Right cardiac atrium (tissue), 5 donors: ENCODE results near the gene FREM2. TPM values are rescaled to one million over a fixed set of nuclear protein-coding genes. Genes with fewer than 3 reads are reported as not detected.

Experiments used
- ATAC-seq, 2 donors: fragments of 200-7000 bp; cut with Tn5 transposase; one replicate each; pipeline versions ENCODE4 v1.8.0 to v1.9.1; 2020; ENCODE audit warnings: moderate library complexity in 2 of 2, mild to moderate bottlenecking in 1 of 2
- DNase-seq, 3 donors: peaks; one replicate each; pipeline ENCODE4 v3.0.0-alpha.2; 2020
- H3K27ac ChIP-seq: one replicate; pipeline ENCODE4 v1.5.1; 2013; ENCODE audit warnings: mild to moderate bottlenecking, low read length, control low read depth, moderate library complexity
- H3K27me3 ChIP-seq: one replicate; pipeline ENCODE4 v1.6.1; 2013; ENCODE audit not compliant: control insufficient read depth, insufficient read depth
- H3K4me1 ChIP-seq: one replicate; pipeline ENCODE4 v1.6.1; 2013; ENCODE audit warnings: low read length; ENCODE audit not compliant: control insufficient read depth, insufficient read depth
- H3K4me3 ChIP-seq: one replicate; pipeline ENCODE4 v1.5.1; 2013; ENCODE audit warnings: low read length, control low read depth
- H3K9me3 ChIP-seq: one replicate; pipeline ENCODE4 v1.6.1; 2013; ENCODE audit warnings: low read length; ENCODE audit not compliant: control insufficient read depth
- WGBS: extraction: QIAGEN DNeasy Blood & Tissue Kit; methylation state at CpG from one replicate; pipeline ENCODE4 v1.1.7; 2013; 5-methylcytosine and 5-hydroxymethylcytosine counted together
- intact Hi-C, 4 donors: fragments of 100-400 bp; cut with DNase I; formaldehyde crosslinking; loops; one replicate each; pipeline versions ENCODE4 v1.11.0 to v1.14.0; 2022 to 2023
- polyA plus RNA-seq: library from polyadenylated mRNA; stranded (reverse); fragments of 200-250 nt; gene quantifications from one replicate; pipeline ENCODE4 v1.2.3, GENCODE V29; 2013
- total RNA-seq, 4 donors: library from RNA; stranded (reverse); fragmentation: NEBNext Ultra II Directional; extraction: Animal tissue kit (Norgen Biotek cat#: 25700); gene quantifications; one replicate each; pipeline ENCODE4 v1.2.1, GENCODE V29; 2021
- donor health status: healthy with polysubstance abuse.
- donor health status: DM: no; HTN: yes; CAD: no.
- donor health status: DM: no; HTN: no; CAD: no.
- donor health status: DM: no; HTN: yes; CAD: no; lungs with severe emphysema.
- donor health status: DM: yes; HTN: yes; CAD: no.

The FREM2 gene
- total and polyA plus RNA-seq, 5 donors: under 0.01 to 0.03 (median 0.03) TPM; not detected in 1

DNA sequence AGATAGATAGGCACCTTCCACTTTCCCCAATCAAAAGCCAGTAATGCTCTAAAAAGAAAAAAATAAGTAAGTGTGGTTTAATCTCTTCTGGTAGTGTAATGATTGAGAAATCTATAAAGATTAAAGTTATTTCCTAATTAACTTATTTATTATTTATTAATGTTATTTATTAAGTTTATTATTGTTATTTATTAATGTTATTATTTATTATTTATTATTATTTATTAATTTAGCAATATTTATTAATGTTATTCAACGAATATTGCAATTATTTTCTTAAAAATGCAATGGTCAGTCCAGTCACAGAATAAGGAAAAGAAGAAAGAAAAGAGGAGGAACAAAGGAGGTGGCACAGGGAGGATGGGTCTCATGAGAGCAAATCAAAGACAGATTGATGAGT lies 100.7 kb downstream of the FREM2 start:
- intact Hi-C loops: no loop called here
- no peaks in the 10 kb centered on the region for H3K27me3 ChIP-seq
- no peak overlapping the region for H3K27ac ChIP-seq
- H3K9me3 ChIP-seq: no peaks in the 10 kb centered on the region
- no peaks in the 10 kb centered on the region for H3K4me1 ChIP-seq
- H3K4me3 ChIP-seq: no peak overlapping the region
- no peak for ATAC-seq
- 75% methylated on average over 1 of the region's 1 CpG for WGBS
- DNase-seq: no peak

DNA sequence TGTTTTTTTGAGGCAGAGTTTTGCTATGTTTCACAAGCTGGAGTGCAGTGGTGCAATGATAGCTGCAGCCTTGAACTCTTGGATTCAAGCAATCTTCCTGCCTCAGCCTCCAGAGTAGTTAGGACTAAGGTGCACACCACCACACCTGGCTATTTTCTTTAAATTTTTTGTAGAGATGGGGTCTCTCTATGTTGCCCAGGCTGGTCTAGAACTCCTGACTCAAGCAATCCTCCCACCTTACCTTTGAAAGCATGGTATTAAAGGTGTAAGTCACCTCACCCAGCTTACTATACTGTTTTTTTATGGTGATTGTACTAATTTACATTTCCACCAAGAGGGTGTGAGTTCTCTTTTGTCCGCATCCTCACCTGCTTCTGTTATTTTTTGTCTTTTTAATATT lies 110.0 kb downstream of the FREM2 start:
- no peak for ATAC-seq
- WGBS: 100% methylated on average over 1 of the region's 1 CpG

DNA sequence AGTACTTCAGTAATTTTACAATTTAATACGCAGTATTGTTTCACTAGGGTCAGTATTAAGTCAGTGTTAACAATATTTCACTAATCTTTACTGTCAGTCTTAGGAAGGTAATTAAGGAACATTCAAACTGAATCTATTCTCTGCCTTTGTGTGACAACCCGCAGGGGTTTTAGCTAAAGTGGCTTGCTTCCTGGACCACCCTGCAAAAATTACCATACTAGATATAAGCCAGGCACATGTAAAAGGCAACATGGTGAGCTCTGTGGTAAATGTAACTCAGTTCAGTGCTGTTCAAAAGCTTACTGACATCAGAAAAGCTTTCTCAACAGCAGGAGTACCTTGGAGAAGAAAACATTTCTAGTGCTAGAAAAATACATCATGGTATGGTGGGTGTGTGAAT lies 116.7 kb downstream of the FREM2 start:
- WGBS: 71% methylated on average over 2 of the region's 2 CpGs
- intact Hi-C loops: no loop called here
- no peak for ATAC-seq

More for the DNA sequence above, 110.0 kb downstream of the FREM2 start:
- H3K9me3 ChIP-seq: no peaks in the 10 kb centered on the region
- no peak for DNase-seq
- no peaks in the 10 kb centered on the region for H3K27me3 ChIP-seq
- H3K27ac ChIP-seq: no peak overlapping the region
- H3K4me1 ChIP-seq: no peaks in the 10 kb centered on the region
- intact Hi-C loops: no loop called here
- H3K4me3 ChIP-seq: no peak overlapping the region

DNA sequence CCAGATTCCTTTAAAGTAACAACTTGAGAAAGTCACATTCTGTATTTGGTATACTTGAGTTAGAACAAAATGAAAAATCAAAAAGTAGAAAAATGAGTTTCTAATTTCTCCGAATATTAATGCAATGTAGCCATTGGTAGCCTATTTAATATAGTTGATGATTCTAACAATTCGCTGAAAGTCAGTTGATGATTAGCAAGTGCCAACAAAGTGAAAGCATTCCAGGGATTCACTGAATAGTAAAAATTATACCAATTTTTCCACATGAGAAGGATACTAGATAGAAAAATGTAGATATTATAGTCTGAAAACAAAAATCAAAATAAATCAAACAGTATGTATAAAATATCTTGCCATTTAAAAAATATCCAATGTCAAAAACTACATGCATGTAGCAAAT lies 117.2 kb downstream of the FREM2 start:
- DNase-seq (no peak), ATAC-seq (no peak)
- 85% methylated on average over 2 of the region's 2 CpGs for WGBS
- H3K4me3 ChIP-seq: no peak overlapping the region
- intact Hi-C loops: no loop called here
- H3K27me3 ChIP-seq: no peaks in the 10 kb centered on the region
- H3K9me3 ChIP-seq: no peaks in the 10 kb centered on the region
- H3K27ac ChIP-seq: no peak overlapping the region
- H3K4me1 ChIP-seq: no peaks in the 10 kb centered on the region

More for the DNA sequence above, 116.7 kb downstream of the FREM2 start:
- H3K27ac ChIP-seq: no peak overlapping the region
- DNase-seq: no peak
- H3K4me3 ChIP-seq: no peak overlapping the region
- H3K9me3 ChIP-seq: no peaks in the 10 kb centered on the region
- no peaks in the 10 kb centered on the region for H3K4me1 ChIP-seq
- no peaks in the 10 kb centered on the region for H3K27me3 ChIP-seq

DNA sequence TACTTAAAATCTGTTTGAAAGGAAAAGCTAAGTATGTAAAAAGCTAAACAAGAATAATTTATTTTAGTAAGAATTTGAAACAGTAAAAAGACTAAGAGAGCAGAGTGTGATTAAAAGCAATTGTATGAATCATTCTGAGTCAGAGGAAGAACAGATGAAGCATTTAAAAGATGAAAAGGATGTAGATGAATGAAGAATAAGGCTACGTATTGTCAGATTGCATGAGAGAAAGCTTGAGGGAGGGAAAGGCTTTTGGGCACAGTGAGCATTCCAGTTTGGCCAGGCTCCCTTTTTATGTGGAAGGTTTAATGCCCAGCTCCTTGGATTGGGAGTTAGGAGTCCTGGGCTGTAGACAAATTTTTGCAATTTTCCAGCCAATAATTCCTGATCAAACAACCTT lies 117.7 kb downstream of the FREM2 start:
- Histone ChIP-seq H3K4me3 (no peak overlapping the region), H3K27me3 (no peaks in the 10 kb centered on the region), H3K4me1 (no peaks in the 10 kb centered on the region), H3K9me3 (no peaks in the 10 kb centered on the region), H3K27ac (no peak overlapping the region)
- intact Hi-C loops: no loop called here
- 76% methylated on average over 1 of the region's 1 CpG for WGBS
- DNase-seq (no peak), ATAC-seq (no peak)

DNA sequence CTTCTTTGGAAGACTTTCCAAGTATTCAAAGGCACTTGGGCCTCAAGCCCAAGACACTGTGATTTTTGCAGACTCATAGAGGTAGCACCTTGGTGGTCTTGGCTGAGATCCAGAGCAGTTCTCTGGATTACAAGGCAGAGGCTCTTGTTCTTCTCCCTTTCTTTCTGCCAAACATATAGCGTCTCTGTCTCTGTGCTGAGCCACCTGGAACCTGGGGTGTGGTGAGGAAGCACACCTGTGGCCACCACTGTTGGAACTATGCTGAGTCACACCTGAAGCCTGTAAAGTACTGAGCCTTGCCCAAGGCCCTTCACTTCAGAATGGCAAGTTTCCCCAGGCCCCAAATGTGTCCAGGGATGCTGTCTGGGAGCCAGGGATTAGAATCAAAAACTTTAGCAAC lies 127.5 kb downstream of the FREM2 start:
- intact Hi-C loops: no loop called here
- Histone ChIP-seq H3K9me3 (no peaks in the 10 kb centered on the region), H3K27me3 (no peaks in the 10 kb centered on the region), H3K4me1 (no peaks in the 10 kb centered on the region), H3K27ac (no peak overlapping the region), H3K4me3 (no peak overlapping the region)
- DNase-seq (no peak), ATAC-seq (no peak)
- WGBS: 76% methylated on average over 1 of the region's 1 CpG

DNA sequence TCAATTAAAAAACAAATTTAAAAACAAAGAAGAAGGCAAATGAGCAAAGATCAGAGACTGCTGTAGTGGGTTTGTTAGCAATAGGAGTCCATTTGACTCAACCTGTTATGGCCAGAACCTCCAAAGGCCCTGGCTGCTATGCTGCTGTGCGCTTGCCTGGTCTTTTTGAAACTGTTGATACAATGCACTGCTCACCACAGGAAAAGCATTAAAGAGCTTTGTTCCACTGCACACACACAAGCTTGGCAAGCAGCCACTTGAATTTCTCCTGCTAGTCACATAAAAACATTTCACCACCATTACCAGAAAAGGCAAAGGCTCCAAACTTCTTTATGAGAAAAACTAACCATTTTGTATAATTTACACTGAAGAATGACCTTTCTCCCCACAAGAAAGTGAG lies 132.2 kb downstream of the FREM2 start:
- no peak overlapping the region for H3K27ac ChIP-seq
- 44% methylated on average over 1 of the region's 1 CpG for WGBS
- intact Hi-C loops: no loop called here

DNA sequence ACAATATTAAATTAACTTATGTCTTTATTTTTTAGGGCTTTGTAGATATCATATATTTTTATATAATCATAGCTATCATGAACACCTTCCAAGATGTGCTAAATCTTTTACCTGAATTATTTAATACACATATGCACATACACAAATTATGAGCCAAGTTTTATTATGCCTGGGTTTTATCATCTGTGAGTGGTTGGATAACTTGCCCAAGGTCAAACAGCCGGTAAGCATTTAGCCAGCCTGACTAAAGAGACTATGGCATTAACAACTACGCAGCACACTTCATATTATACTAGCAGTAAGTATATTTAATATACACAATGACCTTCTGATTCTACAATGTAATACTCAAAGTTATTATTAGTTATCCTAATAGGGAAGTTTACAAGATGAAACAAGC lies 132.7 kb downstream of the FREM2 start:
- H3K27me3 ChIP-seq: no peaks in the 10 kb centered on the region
- ATAC-seq (no peak), DNase-seq (no peak)
- WGBS: 73% methylated on average over 2 of the region's 2 CpGs
- intact Hi-C loops: no loop called here
- no peaks in the 10 kb centered on the region for H3K9me3 ChIP-seq
- H3K27ac ChIP-seq: no peak overlapping the region
- H3K4me1 ChIP-seq: no peaks in the 10 kb centered on the region
- no peak overlapping the region for H3K4me3 ChIP-seq

More for the DNA sequence above, 132.2 kb downstream of the FREM2 start:
- ATAC-seq (no peak), DNase-seq (no peak)
- Histone ChIP-seq H3K27me3 (no peaks in the 10 kb centered on the region), H3K4me3 (no peak overlapping the region), H3K9me3 (no peaks in the 10 kb centered on the region), H3K4me1 (no peaks in the 10 kb centered on the region)

DNA sequence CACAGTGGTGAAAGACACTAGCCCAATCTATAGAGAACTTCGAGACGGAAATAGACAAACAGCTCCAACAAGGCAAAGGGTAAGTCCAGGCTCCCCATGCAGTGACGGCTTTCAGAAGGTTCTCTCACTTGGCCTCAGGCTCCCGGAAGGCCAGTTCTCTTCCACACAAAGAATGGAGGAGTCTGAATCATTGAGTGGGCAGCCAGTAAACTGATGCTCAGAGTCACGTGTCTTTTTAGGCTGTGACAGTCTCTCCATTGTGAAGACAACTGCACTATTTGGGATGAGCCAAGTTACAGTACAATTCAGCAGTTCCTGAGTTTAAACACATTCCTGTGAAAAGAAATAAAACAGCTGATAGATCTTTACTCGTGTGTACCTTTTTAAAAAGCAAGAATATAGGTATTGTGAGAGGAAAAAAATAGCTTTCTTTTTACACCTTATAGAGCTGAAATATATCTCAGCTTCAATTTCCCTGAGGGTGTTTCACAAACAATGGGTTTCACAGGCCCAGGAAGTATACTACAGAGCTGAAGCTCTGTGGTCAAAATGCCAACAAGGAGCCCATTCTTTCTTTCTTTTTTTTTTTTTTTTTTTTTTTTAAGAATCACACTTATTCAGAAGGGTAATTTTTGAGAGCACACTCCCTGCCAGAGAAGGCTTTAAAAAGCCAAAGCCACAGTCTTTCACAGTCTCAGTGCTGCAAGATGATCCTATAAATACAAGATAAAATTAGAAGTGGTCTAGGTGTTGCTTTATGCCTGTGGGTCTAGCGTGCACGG lies 135.1 kb downstream of the FREM2 start:
- 64% methylated on average over 8 of the region's 8 CpGs for WGBS
- H3K9me3 ChIP-seq: no peaks in the 10 kb centered on the region
- no peak overlapping the region for H3K27ac ChIP-seq
- no peaks in the 10 kb centered on the region for H3K4me1 ChIP-seq
- H3K27me3 ChIP-seq: no peaks in the 10 kb centered on the region
- no peak overlapping the region for H3K4me3 ChIP-seq
- no peak for DNase-seq
- ATAC-seq: no peak
- intact Hi-C loops: no loop called here

DNA sequence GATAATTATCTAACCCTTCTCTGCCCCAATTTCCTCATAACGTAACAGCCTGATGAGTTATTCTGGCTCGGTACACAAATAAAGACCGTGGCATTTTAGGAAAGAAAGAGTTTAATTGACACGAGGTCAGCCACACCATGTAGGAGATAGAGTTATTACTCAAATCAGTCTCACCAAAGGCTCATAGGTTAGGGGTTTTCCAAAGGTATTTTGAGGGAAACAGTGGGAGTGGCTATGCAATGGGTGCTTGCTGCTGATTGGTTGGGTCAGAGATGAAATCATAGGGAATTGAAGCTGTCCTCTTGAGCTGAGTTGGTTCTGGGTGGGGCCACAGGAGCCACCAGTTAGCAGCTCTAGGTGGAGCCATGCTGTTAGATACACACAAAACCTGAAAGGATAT lies 137.5 kb downstream of the FREM2 start:
- 87% methylated on average over 4 of the region's 4 CpGs for WGBS
- ATAC-seq: no peak
- intact Hi-C loops: no loop called here
- H3K9me3 ChIP-seq: no peaks in the 10 kb centered on the region
- H3K27ac ChIP-seq: no peak overlapping the region
- no peaks in the 10 kb centered on the region for H3K27me3 ChIP-seq
- no peak overlapping the region for H3K4me3 ChIP-seq
- H3K4me1 ChIP-seq: no peaks in the 10 kb centered on the region
- DNase-seq: no peak

DNA sequence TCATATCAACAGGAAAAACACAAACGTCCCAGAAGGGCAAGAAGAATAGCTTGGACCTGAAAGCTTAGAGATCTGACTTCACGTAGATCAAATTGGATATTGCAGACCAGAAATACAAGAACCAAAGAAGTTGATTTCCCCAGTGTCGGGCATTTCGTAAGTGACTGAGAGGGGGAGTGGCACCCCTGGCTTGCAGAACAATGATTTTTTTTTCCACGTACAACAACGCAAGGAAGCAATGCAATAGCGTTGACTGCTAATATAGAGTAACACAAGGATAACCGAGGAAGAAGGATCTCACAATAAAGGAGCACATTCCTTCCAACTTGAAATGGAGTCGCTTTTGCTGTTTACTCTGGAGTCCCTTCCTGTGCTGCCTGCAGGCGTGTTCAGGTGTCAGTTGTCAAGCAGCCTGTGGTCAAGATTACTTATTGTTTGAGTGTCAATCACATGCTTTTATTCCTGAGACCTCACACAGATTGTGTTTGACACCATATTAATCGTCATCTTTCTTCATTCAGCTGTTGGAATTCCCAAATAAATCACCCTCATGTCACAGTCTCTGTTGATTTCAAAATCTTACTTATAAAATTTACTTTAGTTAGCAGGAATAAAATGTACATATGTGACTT lies 139.4 kb downstream of the FREM2 start:
- 62% methylated on average over 11 of the region's 11 CpGs for WGBS
- no peaks in the 10 kb centered on the region for H3K9me3 ChIP-seq

More for the DNA sequence above, 139.4 kb downstream of the FREM2 start:
- Histone ChIP-seq H3K27me3 (no peaks in the 10 kb centered on the region), H3K27ac (no peak overlapping the region), H3K4me1 (no peaks in the 10 kb centered on the region), H3K4me3 (no peak overlapping the region)
- no peak for ATAC-seq
- DNase-seq: no peak
- intact Hi-C loops: no loop called here
